Ureter (tissue), 1 donor: ENCODE measurements around the gene CACNA1B. TPM values are rescaled to one million over a fixed set of nuclear protein-coding genes. Genes with fewer than 3 reads are reported as not detected.

ENCODE experiments used
- DNase-seq: peaks from one replicate; pipeline ENCODE4 v3.0.0-alpha.2; 2020; ENCODE audit warnings: low spot score
- total RNA-seq: library from RNA; stranded (reverse); gene quantifications from one replicate; pipeline ENCODE4 v1.2.4, GENCODE V29; 2023
- donor health status: DM: yes; HTN: yes; CAD: no.

The CACNA1B gene
- total RNA-seq, 1 donor from 2014 or later: 0.23 TPM

GRCh38 chr9:137960496-137960895, 82.9 kb downstream of the CACNA1B start:
- DNase-seq: no peak

DNA sequence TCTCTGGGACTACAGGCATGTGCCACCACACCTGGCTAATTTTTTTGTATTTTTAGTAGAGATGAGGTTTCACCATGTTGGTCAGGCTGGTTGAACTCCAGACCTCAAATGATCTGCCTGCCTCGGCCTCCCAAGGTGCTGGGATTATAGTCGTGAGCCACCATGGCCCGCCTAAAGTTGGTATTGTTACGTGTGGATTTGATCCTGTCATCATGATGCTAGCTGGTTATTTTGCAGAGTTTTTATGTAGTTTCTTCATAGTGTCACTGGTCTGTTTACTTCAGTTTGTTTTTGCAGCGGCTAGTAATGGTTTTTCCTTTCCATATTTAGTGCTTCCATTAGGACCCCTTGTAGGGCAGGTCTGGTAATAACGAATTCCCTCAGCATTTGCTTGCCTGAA, 85.9 kb downstream of the CACNA1B start:
- no peak for DNase-seq

GRCh38 chr9:137965177-137965795, 87.7 kb downstream of the CACNA1B start:
- DNase-seq: no peak

GRCh38 chr9:137967280-137967953, 89.8 kb downstream of the CACNA1B start:
- no peak for DNase-seq

DNA sequence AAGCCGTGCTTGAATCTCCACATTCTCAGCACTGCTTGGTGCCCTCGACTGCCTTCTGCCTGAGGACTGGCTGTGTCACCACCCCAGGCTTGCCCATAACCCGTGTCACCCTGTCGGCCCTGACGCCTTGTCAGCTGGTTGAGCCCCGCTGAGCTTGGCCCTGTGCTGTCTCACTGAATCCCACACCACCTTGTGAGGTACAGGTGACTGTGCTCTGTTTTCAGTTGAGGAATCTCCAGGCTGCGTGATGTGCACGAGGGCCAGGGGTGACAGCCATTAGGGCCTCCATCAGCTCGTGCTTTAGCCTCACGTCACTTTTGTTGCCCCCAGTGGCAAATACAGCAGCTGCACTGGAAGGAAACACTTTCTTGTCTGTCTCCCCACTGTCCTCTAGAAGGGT, 90.7 kb downstream of the CACNA1B start:
- no peak for DNase-seq

DNA sequence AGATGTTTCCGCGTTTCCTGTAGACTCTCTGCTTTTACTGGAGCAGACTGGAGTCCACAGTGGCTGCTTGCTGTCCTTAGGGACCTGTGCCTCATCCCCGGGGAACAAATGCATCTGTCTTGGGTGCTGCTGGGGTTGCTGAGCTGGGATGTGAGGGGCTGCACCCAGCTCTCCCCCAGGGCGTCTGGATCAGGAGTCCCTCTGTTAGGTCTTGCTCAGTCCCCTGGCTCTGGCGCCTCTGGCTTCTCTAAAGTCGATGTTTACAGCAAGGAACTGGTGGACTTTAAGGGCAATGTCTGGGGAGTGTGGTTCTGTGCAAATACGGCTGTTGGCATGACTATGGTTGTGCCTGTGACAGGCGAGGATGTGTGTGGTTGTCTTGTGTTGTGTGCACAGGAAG, 91.4 kb downstream of the CACNA1B start:
- DNase-seq: no peak

DNA sequence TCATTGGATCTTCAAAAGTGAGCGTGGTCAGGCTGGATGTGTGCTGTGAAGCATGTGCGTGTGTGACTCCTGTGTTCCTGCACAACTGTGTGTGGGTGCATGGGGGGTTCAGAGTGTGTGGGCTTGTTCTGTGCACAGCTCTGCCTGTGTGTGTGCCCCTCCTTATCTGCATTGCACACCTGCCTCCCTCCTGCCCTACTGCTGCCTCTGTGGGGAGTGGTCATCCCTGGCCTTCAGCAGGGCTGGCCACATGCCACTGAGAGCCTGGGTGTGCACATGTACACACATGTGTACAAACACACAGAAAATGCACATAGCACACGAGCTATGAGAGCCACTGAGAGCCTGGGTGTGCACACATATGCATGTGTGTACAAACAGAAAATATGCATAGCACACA, 92.1 kb downstream of the CACNA1B start:
- no peak for DNase-seq

- DNase-seq: peak; percentile 26
Observed at GRCh38 chr9:137970098-137970497, 92.5 kb downstream of the CACNA1B start.

GRCh38 chr9:137970686-137971476, 93.3 kb downstream of the CACNA1B start:
- DNase-seq: peak; percentile 37

DNA sequence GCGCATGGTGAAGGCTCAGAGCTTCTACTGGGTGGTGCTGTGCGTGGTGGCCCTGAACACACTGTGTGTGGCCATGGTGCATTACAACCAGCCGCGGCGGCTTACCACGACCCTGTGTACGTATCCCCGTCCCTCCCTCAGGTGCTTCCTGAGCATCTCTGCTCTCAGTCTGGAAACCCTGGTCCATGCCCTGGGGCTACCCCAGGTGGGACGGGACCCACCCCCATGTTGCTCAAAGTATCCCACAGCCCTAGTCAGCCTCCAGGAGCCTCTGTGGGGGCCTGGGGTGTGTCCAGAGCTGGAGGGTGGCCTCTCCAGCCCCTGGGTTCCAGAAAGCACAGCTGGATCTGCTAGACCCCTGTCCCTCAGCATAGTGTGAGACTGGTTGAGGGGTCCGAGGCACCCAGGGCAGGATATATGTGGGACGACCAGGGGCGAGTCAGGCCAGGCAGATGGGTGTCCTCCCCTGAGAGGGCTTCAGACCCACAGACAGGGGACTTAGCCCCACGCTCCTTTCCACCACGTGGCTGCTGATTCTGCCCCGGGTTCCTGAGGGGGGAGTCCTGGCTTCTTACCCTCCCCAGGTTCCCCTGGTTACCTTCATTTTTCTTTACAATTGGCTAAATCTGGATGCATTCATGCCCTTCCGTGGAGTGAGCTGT, 94.0 kb downstream of the CACNA1B start:
- DNase-seq: peak; percentile 39

DNA sequence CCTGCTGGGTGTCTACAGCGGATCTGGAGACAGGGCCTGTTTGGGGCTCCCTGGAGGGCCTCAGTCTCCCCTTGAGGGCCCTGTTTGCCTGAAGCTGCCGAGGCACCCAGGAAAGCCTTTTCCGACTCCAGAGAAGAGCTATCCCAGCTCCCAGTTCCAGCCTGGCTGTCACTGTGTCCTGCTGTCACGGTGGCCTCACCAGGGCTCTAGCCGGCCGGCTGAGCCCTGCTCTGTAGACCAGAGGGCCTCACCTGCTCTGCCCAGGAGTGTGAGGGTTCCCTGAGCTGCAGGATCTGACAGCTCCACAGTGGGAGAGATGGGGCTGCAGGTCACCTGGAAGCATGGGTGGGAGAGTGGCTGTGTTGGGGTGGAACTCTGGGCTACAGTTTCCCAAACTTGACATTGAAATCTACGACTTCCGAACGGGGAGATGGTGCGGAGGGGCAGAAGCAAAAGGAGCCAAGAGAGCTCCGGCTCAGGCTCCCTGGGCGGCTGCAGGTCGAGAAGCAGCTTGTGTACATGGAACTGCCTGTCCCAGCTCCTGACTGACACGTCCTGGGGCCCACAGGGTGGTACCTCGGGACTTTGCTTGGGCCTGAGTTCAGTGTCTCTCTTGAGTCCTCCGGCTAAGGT, 94.9 kb downstream of the CACNA1B start:
- peak; percentile 28 for DNase-seq

DNA sequence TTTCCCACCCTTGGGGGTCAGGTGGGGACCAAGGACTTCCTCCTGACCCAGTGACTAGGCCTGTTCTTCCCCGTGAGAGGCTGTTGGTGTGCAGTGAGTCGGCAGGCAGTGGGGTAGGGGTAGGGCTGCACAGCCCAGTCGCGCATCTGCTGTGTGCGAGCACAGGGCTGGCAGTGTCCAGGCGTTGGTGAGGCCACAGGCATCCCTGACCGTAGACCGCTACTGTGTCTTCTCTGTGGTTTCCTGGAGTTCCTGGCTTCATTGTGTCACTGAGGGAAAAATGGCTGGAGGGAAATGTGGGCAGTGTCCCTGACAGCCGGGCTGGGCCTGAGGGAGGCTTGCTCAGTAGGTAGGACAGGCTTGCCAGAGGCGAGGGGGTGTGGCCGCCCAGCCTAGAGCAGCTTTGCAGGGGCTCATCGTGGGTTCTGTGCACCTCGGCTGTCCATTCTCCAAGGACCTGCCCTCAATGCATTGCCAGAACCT, 95.4 kb downstream of the CACNA1B start:
- DNase-seq: peak; percentile 29

DNA sequence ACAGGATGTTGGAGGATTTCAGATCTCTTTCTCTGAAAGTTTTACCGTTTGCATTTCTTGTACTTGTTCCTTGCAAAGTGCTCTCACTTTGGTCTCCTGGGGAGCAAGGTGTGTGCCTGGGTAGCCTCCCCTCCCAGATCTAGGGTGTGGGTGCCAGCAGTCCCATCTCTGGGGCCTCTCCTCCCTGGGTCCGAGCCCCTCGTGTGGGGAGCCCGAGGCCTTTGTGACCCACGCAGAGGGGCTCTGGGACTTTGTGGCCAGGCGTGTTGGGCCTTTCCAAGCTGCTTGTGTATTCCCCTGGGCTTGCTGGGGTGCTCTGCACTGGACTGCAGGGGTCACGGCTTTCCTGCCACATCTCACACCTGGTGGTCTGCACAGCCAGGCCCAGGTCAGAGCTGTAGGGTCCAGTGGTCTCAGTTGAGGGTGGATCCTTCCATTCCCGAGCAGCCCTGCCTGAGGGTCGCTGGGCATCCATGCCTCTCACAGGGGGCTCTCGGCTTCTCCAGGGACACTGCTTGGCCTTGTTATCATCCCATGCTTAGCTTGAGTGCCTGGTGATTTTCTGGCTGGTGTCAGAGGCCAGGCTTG, 96.3 kb downstream of the CACNA1B start:
- no peak for DNase-seq

DNA sequence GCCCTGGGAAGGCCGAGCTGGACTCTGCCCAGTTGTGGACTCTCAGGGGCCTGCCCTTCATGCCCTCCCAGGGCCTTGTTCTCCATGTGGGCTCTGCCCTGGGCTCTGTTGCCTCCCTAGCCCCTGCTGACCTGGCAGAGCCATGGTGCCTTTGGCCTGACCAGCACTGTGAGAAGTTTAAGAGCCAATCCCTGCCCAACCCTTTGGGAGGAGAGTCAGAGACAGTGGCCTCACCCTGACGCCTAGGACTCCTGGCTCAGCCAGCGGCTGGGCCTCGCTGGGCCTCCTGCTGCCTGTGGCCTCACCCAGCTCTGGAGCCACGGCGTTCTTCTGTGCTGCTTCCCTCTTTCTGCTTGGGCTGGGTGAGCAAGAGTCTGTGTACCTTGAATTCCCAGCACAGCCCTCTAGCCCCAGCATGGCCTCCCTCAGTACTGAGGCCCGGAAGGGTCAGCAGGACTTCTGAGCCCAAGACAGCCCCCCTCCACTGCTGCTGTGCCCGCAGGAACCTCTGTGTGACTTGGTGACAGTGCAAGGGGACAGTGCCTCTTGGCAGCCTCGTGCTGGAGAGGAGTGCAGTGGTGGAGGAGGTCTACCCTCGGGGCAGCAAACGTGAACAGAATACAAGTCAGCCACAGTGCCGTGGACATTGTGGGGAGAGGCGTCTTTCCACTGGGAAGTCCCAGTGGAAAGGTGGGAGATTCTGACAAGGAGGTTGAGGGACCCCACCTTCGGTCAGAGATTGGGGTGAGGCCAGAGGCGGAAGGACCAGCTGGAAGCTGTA, 97.4 kb downstream of the CACNA1B start:
- peak; percentile 29 for DNase-seq

DNA sequence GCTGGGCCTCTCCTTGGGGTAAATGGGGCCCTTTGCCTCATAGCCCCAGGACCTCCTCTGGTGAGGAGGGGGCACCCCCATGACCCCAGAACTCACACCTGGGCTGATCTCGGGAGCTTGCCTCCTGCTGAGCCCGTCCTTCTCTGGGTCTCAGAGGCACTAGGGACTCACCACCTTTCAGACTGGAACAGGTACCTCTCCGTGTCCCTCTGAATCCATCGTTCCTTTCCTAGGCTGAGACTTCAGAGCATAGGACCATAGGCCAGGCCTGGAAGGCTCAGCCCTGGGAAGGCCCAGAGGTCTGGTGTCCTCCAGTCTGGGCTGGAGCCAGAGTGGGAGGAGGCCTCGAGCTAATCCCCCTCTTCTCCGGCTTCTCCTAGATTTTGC, 97.9 kb downstream of the CACNA1B start:
- no peak for DNase-seq

GRCh38 chr9:137975936-137976565, 98.5 kb downstream of the CACNA1B start:
- DNase-seq: no peak

DNA sequence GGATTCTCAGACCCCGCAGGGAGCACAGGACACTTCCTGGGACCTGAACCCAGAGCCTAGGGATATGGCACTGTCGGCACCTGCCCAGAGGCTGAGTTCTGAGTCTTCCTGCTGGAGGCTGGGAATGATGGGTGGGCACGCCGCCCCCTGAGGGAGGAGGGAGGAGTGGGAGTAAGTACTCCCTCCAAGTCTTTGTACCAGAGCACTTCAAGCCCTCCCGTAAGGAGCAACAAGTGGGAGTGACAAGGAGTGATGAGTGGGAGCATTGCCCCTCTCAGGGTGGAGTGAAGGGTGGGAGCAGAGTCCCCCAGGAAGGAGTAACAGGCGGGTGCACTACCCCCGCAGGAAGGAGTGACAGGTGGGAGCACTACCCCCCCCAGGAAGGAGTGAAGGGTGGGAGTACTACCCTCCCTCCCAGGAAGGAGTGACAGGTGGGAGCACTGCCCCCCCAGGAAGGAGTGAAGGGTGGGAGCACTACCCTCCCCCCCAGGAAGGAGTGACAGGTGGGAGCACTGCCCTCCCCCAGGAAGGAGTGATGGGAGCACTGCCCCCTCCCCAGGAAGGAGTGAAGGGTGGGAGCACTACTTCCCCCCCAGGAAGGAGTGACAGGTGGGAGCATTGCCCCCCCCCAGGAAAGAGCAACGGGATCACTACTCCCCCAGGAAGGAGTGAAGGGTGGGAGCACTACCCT, 100.1 kb downstream of the CACNA1B start:
- no peak for DNase-seq

- DNase-seq: no peak
Observed at GRCh38 chr9:137978262-137978714, 100.7 kb downstream of the CACNA1B start.

DNA sequence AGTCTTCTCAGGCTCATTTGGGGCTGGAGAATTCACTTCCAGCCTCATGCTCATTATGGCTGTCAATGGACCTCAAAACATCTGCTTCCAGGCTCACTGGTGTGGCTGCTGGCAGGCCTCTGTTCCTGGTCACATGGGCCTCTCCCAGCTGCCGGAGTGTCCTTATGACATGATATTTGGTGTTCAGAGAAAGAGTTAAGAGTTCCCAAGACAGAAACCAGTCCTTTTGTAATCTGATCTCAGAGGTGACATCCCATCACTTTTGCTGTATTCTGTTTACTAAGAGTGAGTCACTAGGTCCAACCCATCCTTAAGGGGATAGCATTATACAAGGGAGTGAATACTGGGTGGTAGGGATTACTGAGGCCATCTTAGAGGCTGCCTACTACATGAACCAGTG, 104.6 kb downstream of the CACNA1B start:
- DNase-seq: no peak
